Parathyroid adenoma (tissue), 2 donors: ENCODE data around the gene GCK.

Source experiments
- H2AFZ ChIP-seq: fragments of 300-600 bp; sonication (generic); one replicate; pipeline ENCODE4 v1.7.0; 2017; ENCODE audit warnings: antibody characterized with exemption, mild to moderate bottlenecking
- H3K27ac ChIP-seq: fragments of 300-600 bp; sonication (generic); one replicate; pipeline ENCODE4 v1.7.0; 2017
- H3K27me3 ChIP-seq: fragments of 300-600 bp; sonication (generic); one replicate; pipeline ENCODE4 v1.7.0; 2017; ENCODE audit warnings: low read length; ENCODE audit not compliant: control insufficient read depth, insufficient read depth
- H3K36me3 ChIP-seq: fragments of 300-600 bp; sonication (generic); one replicate; pipeline ENCODE4 v1.7.0; 2017; ENCODE audit warnings: low read length; ENCODE audit not compliant: control insufficient read depth, insufficient read depth
- H3K4me1 ChIP-seq: fragments of 300-600 bp; sonication (generic); one replicate; pipeline ENCODE4 v1.7.0; 2017; ENCODE audit warnings: control low read depth
- H3K4me2 ChIP-seq: fragments of 300-600 bp; sonication (generic); one replicate; pipeline ENCODE4 v1.7.0; 2017; ENCODE audit warnings: low read length
- H3K4me3 ChIP-seq: fragments of 300-600 bp; sonication (generic); one replicate; pipeline ENCODE4 v1.7.0; 2017; ENCODE audit warnings: low read depth, low read length
- H3K79me2 ChIP-seq: fragments of 300-600 bp; sonication (generic); one replicate; pipeline ENCODE4 v1.7.0; 2017; ENCODE audit warnings: control low read depth
- H3K9ac ChIP-seq: fragments of 300-600 bp; sonication (generic); one replicate; pipeline ENCODE4 v1.7.0; 2017; ENCODE audit warnings: mild to moderate bottlenecking
- H3K9me3 ChIP-seq: fragments of 300-600 bp; sonication (generic); one replicate; pipeline ENCODE4 v1.7.0; 2017; ENCODE audit warnings: low read length; ENCODE audit not compliant: control insufficient read depth
- CTCF ChIP-seq: fragments of 300-600 bp; sonication (generic); IDR thresholded peaks from one replicate; pipeline ENCODE4 v1.7.0; 2017; ENCODE audit warnings: antibody characterized with exemption, mild to moderate bottlenecking
- donor health status: primary hyperparathyroidism.

The GCK gene

GRCh38 chr7:44149571-44150465 lies 39.4 kb downstream of the GCK start:
- TF ChIP-seq CTCF = no peak
- no peak overlapping the region for H3K9ac ChIP-seq
- no peaks in the 10 kb centered on the region for H3K79me2 ChIP-seq
- peaks cover 14% of the 10 kb centered on the region for H3K4me1 ChIP-seq
- no peaks in the 10 kb centered on the region for H3K9me3 ChIP-seq
- H2AFZ ChIP-seq = peak overlapping the region; percentile 41
- H3K36me3 ChIP-seq = no peaks in the 10 kb centered on the region
- H3K4me2 ChIP-seq = no peak overlapping the region
- H3K27ac ChIP-seq = peak overlapping the region; percentile 24
- H3K27me3 ChIP-seq = no peaks in the 10 kb centered on the region
- no peak overlapping the region for H3K4me3 ChIP-seq

GRCh38 chr7:44148961-44149536 lies 40.2 kb downstream of the GCK start:
- Histone ChIP-seq H3K4me1 (peaks cover 14% of the 10 kb centered on the region), H3K9ac (no peak overlapping the region), H2AFZ (no peak overlapping the region), H3K4me3 (no peak overlapping the region), H3K27ac (no peak overlapping the region), H3K27me3 (no peaks in the 10 kb centered on the region), H3K36me3 (no peaks in the 10 kb centered on the region), H3K9me3 (no peaks in the 10 kb centered on the region), H3K4me2 (no peak overlapping the region), H3K79me2 (no peaks in the 10 kb centered on the region)
- TF ChIP-seq CTCF = no peak

GRCh38 chr7:44148166-44148565 lies 41.1 kb downstream of the GCK start:
- Histone ChIP-seq H2AFZ (no peak overlapping the region), H3K4me3 (no peak overlapping the region), H3K9ac (no peak overlapping the region), H3K36me3 (no peaks in the 10 kb centered on the region), H3K4me2 (no peak overlapping the region), H3K4me1 (peaks cover 14% of the 10 kb centered on the region), H3K27ac (no peak overlapping the region), H3K27me3 (no peaks in the 10 kb centered on the region), H3K79me2 (no peaks in the 10 kb centered on the region), H3K9me3 (no peaks in the 10 kb centered on the region)
- TF ChIP-seq CTCF = no peak

- no peak overlapping the region for H2AFZ ChIP-seq
- no peaks in the 10 kb centered on the region for H3K36me3 ChIP-seq
- no peak for TF ChIP-seq CTCF
- no peak overlapping the region for H3K27ac ChIP-seq
- peaks cover 14% of the 10 kb centered on the region for H3K4me1 ChIP-seq
- no peak overlapping the region for H3K4me2 ChIP-seq
- no peak overlapping the region for H3K4me3 ChIP-seq
- no peaks in the 10 kb centered on the region for H3K9me3 ChIP-seq
- no peak overlapping the region for H3K9ac ChIP-seq
- no peaks in the 10 kb centered on the region for H3K27me3 ChIP-seq
- H3K79me2 ChIP-seq = no peaks in the 10 kb centered on the region
These were observed 41.9 kb downstream of the GCK start for GRCh38 chr7:44147026-44147991.
